Activated CD8-positive, alpha-beta memory T cell treated with anti-CD3 and anti-CD28 coated beads, Interleukin-2, amount 50 U/mL, for 4 hours (primary cell): ENCODE data around the gene TRPM3.

Experiments
- DNase-seq: peaks from one replicate; pipeline ENCODE4 v3.0.0-alpha.2; 2020

Gene TRPM3

GRCh38 chr9:70499621-70500020 lies 621.8 kb downstream of the TRPM3 start:
- no peak for DNase-seq

GRCh38 chr9:70498866-70499265 lies 622.6 kb downstream of the TRPM3 start:
- DNase-seq = no peak

GRCh38 chr9:70496244-70496643 lies 625.2 kb downstream of the TRPM3 start:
- no peak for DNase-seq

DNA sequence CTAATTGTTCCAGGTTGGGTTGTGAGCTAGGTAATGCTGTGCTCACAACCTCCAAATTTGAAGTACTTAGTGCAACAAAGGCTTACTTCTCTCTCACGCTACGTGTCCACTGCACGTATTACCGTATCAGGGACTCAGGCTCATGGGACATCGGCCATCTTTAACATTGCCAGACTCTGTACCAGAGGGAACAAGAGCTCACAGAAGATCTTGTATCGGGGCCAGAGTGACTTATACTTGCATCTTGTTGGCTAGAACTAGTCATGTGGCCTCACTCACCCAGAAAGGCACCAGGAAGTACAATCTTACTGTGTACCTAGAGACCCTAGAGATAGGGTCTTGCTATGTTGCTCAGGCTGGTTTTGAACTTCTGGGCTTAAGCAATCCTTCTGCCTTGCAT lies 625.9 kb downstream of the TRPM3 start:
- no peak for DNase-seq

- no peak for DNase-seq
These were observed 627.2 kb downstream of the TRPM3 start for GRCh38 chr9:70494221-70494620.

- DNase-seq = no peak
These were observed 628.4 kb downstream of the TRPM3 start for GRCh38 chr9:70493029-70493428.

DNA sequence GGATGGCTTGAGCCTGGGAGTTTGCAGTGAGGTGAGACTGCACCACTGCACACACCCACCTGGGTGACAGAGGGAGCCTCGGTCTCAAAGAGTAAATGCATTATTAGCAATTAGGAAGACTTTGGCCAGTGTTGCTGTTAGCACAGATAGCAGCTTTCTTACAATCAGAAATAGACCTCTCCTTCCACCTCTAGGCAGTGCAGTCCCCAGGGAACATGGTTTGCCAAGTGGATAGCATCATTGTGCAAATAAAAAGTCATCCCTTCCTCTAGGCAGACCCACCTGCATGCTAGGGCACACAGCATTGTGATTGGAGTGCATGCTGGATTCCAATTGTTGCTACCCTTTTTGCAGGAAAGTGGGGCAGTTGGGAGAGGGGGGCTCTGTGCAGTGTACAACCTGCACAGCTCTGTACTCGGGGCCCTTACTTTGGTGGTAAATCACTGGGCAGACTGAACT lies 629.1 kb downstream of the TRPM3 start:
- DNase-seq = no peak

GRCh38 chr9:70491426-70492318 lies 629.7 kb downstream of the TRPM3 start:
- no peak for DNase-seq

- DNase-seq = no peak
These were observed 630.9 kb downstream of the TRPM3 start for GRCh38 chr9:70490478-70490877.

DNA sequence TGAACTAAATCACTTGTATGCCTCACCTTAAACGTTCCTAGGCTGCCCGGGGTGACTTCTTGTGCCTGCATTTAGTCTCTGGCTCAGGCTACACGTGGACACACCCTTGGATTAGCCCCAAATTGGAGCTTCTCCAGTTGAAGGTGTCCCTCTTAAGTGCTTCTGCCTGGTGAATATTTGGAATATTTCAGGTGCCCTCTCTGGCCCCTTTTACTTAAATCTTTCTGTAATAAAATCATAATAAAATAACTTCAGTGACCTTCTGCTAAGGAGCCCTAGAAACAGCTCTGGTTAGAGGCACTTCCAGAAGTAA lies 632.7 kb downstream of the TRPM3 start:
- DNase-seq = no peak

DNA sequence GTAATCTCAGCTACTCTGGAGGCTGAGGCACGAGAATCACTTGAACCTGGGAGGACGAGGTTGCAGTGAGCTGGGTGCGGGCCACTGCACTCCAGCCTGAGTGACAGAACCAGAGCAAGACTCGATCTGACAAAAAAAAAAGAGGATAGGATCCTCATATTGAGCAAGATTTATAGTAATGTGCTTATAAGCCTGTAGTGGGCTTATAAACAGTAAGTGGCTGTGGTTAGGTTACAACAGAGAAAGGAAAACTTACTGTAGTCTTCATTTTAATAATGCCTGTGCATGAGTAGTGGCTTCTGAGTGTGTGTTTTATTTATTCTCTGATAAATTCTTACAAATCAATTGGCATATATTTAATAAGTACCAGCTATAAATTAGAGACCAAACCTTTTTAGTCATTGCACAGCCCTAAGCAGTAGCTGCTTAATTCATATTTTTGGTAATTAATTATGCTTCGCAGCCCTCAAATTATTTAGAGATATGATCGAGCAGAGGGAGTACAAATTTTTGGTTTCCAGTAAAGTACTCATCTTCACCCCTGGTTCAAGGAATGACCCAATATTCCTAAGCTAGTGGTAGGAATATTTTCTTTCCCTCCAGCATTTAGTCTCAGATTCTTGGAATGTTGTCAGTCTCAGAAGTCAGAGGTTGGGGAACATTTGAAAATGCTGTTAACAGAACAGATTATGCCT lies 633.2 kb downstream of the TRPM3 start:
- no peak for DNase-seq

DNA sequence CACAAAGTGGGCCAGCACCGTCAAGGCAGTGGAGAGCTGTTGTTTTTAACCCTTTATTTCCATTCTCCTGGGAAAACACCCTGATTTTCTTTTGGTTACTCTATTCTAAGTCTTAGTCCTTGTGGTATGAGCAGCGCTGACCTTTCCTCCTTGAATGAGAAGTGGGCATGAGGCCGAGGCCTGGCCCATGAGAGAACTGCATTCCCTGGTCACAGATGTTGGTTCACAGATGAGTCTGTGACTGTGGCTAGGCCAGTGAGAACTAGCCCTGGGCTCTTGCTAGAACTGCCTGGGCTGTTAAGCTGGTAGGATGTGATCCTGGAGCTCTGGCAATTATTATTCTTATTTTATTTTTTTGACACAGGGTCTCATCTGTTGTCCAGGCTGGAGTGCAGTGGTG lies 635.3 kb downstream of the TRPM3 start:
- DNase-seq = no peak

DNA sequence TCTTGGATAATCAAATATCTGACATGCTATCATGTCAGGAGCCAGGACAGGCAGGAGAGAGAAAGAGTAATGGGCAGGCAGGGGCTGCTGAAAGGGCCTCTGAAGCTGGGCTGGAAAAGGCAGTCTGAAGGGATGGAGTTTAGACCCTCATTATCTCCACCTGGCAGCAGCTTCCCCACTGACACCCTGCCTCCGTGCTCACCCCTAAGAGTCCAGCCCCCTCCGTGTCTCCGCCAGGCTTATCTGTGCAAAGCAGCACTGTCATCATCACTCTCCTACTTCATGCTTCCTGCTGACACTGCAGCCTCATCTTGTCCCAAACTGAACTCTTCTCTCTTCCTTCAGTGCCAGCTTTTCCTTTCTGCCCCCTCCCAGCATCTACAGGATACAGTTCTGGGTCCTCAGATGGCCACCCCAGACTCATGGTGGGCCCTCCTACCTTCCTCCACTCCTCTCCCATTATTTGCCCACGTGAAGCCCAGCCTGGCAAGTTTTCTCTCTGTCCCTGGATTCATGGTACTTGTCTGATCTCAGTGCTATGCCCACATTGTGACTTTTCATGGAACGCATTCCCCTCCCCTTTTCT lies 636.1 kb downstream of the TRPM3 start:
- no peak for DNase-seq

GRCh38 chr9:70484232-70485130 lies 636.9 kb downstream of the TRPM3 start:
- DNase-seq = no peak

DNA sequence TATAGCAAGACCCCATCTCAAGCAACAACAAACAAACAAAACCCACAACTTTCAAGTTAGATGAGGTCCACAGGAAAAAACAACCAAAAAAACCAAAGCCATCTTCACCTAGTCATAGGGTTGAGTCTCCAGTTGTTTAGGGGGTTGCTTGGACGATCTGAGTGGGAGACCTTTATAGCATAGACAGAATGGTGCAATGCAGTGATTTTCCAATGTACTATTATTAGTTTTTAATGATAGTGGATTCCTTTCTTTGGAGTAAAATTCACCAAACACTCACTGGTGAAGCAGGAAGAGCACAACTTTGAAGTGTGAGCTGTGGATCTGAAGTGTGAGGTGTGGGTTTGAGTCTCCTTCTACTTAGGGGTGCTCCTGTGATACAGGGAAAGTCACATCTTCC lies 640.0 kb downstream of the TRPM3 start:
- no peak for DNase-seq

GRCh38 chr9:70480405-70480980 lies 640.9 kb downstream of the TRPM3 start:
- DNase-seq = no peak

DNA sequence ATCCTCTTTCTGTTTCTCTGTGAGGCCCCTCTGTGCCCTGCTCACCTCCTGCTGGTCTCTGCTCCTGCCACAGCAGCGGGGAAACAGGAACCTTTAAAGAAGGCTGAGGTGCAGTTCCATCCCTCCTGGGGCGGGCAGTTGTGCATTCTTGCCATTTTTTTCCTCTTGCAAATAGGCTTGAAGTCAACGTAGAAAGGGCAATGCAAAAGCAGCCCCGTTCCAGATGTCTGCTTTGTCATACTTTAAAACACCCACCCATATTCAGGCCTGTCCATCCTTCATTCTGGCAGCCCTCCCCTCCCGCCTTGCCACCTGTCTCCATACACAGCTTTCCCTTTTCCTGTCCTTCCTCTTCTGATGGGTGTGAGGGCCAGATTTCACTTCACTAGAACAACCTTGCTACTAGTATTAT lies 641.5 kb downstream of the TRPM3 start:
- no peak for DNase-seq
